T-helper 17 cell (primary cell): ENCODE results near the gene SLAMF1. TPM values are rescaled to one million over a fixed set of nuclear protein-coding genes. Genes with fewer than 3 reads are reported as not detected.
A peak's percentile ranks its signal among the peaks of the same experiment; 100 is the strongest.
"Not testable (repeated sequence)": the region's sequence is repeated elsewhere in the genome, so short reads cannot be mapped to it uniquely, and the experiment has no call there.

Experiments used
- ATAC-seq: fragments of 150-1000 bp; cut with Tn5 transposase; 2 replicates; pipeline ENCODE4 v1.10.0; 2021; ENCODE audit warnings: mild to moderate bottlenecking, moderate library complexity
- DNase-seq, 3 donors: peaks; one replicate each; pipeline versions ENCODE4 v3.0.0 to v3.0.0-alpha.2; 2020 to 2021
- H3K9me3 ChIP-seq: one replicate; pipeline ENCODE4 v1.7.0; 2013; ENCODE audit warnings: low read length, mild to moderate bottlenecking; ENCODE audit not compliant: control insufficient read depth, poor library complexity, severe bottlenecking
- H3K27ac Mint-ChIP-seq: one replicate; pipeline ENCODE4 v1.8.0; 2022; ENCODE audit warnings: mild to moderate bottlenecking, moderate library complexity, mixed read lengths
- H3K27me3 Mint-ChIP-seq: one replicate; pipeline ENCODE4 v1.8.0; 2022; ENCODE audit warnings: mixed read lengths
- H3K36me3 Mint-ChIP-seq: one replicate; pipeline ENCODE4 v1.8.0; 2022; ENCODE audit warnings: low read depth, mixed read lengths
- H3K4me1 Mint-ChIP-seq: one replicate; pipeline ENCODE4 v1.8.0; 2022; ENCODE audit warnings: mild to moderate bottlenecking, mixed read lengths
- H3K4me3 Mint-ChIP-seq: one replicate; pipeline ENCODE4 v1.8.0; 2022; ENCODE audit warnings: mild to moderate bottlenecking, moderate library complexity, mixed read lengths
- total RNA-seq, 4 donors: library from RNA in 2 of 4; stranded (reverse) in 2 of 4; gene quantifications; one replicate each; pipeline ENCODE4 v1.2.3 and lab custom pipeline; 2022 to 2026

SLAMF1 gene
- total RNA-seq, 2 donors from 2014 or later, result 67.8 to 70.6 TPM

- no peak for ATAC-seq
- H3K4me1 Mint-ChIP-seq, result peaks cover 70% of the 10 kb centered on the region
- no peak overlapping the region for H3K4me3 Mint-ChIP-seq
- H3K9me3 ChIP-seq, result no peaks in the 10 kb centered on the region
- H3K36me3 Mint-ChIP-seq, result peaks cover 8% of the 10 kb centered on the region
- H3K27ac Mint-ChIP-seq, result peak overlapping the region; percentile 99
- no peak for DNase-seq
- H3K27me3 Mint-ChIP-seq, result no peaks in the 10 kb centered on the region
Measured at GRCh38 chr1:160631983-160632625, 14.7 kb downstream of the SLAMF1 start.

GRCh38 chr1:160630523-160631451 is 16.1 kb downstream of the SLAMF1 start:
- Mint-ChIP-seq H3K27ac (peak overlapping the region; percentile 99), H3K36me3 (peaks cover 4% of the 10 kb centered on the region)

GRCh38 chr1:160629286-160630210 is 17.3 kb downstream of the SLAMF1 start:
- no peaks in the 10 kb centered on the region for H3K9me3 ChIP-seq
- peak; percentile 82 for ATAC-seq
- peaks cover 73% of the 10 kb centered on the region for H3K4me1 Mint-ChIP-seq
- no peaks in the 10 kb centered on the region for H3K27me3 Mint-ChIP-seq
- H3K27ac Mint-ChIP-seq, result peak overlapping the region; percentile 99
- DNase-seq, result peak; percentile 45 to 70 (median 53)
- peak overlapping the region; percentile 82 for H3K4me3 Mint-ChIP-seq
- peaks cover 7% of the 10 kb centered on the region for H3K36me3 Mint-ChIP-seq

More at GRCh38 chr1:160630523-160631451, 16.1 kb downstream of the SLAMF1 start:
- H3K9me3 ChIP-seq, result no peaks in the 10 kb centered on the region
- Mint-ChIP-seq H3K27me3 (no peaks in the 10 kb centered on the region), H3K4me3 (peak overlapping the region; percentile 82), H3K4me1 (peaks cover 68% of the 10 kb centered on the region)
- ATAC-seq, result no peak
- DNase-seq, result no peak

- peak overlapping the region; percentile 99 for H3K27ac Mint-ChIP-seq
- H3K4me3 Mint-ChIP-seq, result peak overlapping the region; percentile 82
- ATAC-seq, result peak; percentile 33
- H3K36me3 Mint-ChIP-seq, result peaks cover 7% of the 10 kb centered on the region
- H3K9me3 ChIP-seq, result no peaks in the 10 kb centered on the region
- H3K27me3 Mint-ChIP-seq, result no peaks in the 10 kb centered on the region
- H3K4me1 Mint-ChIP-seq, result peaks cover 72% of the 10 kb centered on the region
- no peak for DNase-seq
Measured at GRCh38 chr1:160628799-160629263, 18.0 kb downstream of the SLAMF1 start.

GRCh38 chr1:160627677-160628289 is 19.1 kb downstream of the SLAMF1 start:
- not testable (repeated sequence) for H3K36me3 Mint-ChIP-seq, DNase-seq, ATAC-seq, H3K9me3 ChIP-seq, H3K27me3 Mint-ChIP-seq
- Mint-ChIP-seq H3K4me1 (peaks cover 71% of the 10 kb centered on the region), H3K27ac (peak overlapping the region; percentile 99), H3K4me3 (peak overlapping the region; percentile 15)

- H3K4me1 Mint-ChIP-seq, result peaks cover 78% of the 10 kb centered on the region
- DNase-seq, result no peak
Measured at GRCh38 chr1:160626509-160627342, 20.1 kb downstream of the SLAMF1 start.

GRCh38 chr1:160625725-160626498 is 20.9 kb downstream of the SLAMF1 start:
- Mint-ChIP-seq H3K27me3 (no peaks in the 10 kb centered on the region), H3K4me3 (peak overlapping the region; percentile 71), H3K27ac (peak overlapping the region; percentile 99), H3K4me1 (peaks cover 78% of the 10 kb centered on the region), H3K36me3 (peaks cover 15% of the 10 kb centered on the region)
- ATAC-seq (no peak), DNase-seq (peak in 1 of 3 donors; percentile 38)
- H3K9me3 ChIP-seq, result no peaks in the 10 kb centered on the region

More at GRCh38 chr1:160626509-160627342, 20.1 kb downstream of the SLAMF1 start:
- H3K36me3 Mint-ChIP-seq, result peaks cover 11% of the 10 kb centered on the region
- peak overlapping the region; percentile 71 for H3K4me3 Mint-ChIP-seq
- ATAC-seq, result no peak
- H3K27me3 Mint-ChIP-seq, result no peaks in the 10 kb centered on the region
- peak overlapping the region; percentile 99 for H3K27ac Mint-ChIP-seq
- H3K9me3 ChIP-seq, result no peaks in the 10 kb centered on the region

GRCh38 chr1:160625321-160625720 is 21.5 kb downstream of the SLAMF1 start:
- peak overlapping the region; percentile 99 for H3K27ac Mint-ChIP-seq
- peak overlapping the region; percentile 67 for H3K4me3 Mint-ChIP-seq
- ATAC-seq, result no peak

GRCh38 chr1:160624464-160624863 is 22.4 kb downstream of the SLAMF1 start:
- peak overlapping the region; percentile 79 for H3K4me3 Mint-ChIP-seq
- H3K27me3 Mint-ChIP-seq, result no peaks in the 10 kb centered on the region
- DNase-seq (no peak), ATAC-seq (no peak)
- H3K4me1 Mint-ChIP-seq, result peaks cover 67% of the 10 kb centered on the region
- peaks cover 12% of the 10 kb centered on the region for H3K36me3 Mint-ChIP-seq
- H3K27ac Mint-ChIP-seq, result peak overlapping the region; percentile 99
- H3K9me3 ChIP-seq, result no peaks in the 10 kb centered on the region

More at GRCh38 chr1:160625321-160625720, 21.5 kb downstream of the SLAMF1 start:
- H3K36me3 Mint-ChIP-seq, result peaks cover 12% of the 10 kb centered on the region
- H3K4me1 Mint-ChIP-seq, result peaks cover 73% of the 10 kb centered on the region
- H3K9me3 ChIP-seq, result no peaks in the 10 kb centered on the region
- H3K27me3 Mint-ChIP-seq, result no peaks in the 10 kb centered on the region
- no peak for DNase-seq

GRCh38 chr1:160623862-160624261 is 23.0 kb downstream of the SLAMF1 start:
- no peak for DNase-seq
- no peak for ATAC-seq
- Mint-ChIP-seq H3K36me3 (peaks cover 17% of the 10 kb centered on the region), H3K4me1 (peaks cover 69% of the 10 kb centered on the region), H3K4me3 (peak overlapping the region; percentile 79), H3K27me3 (no peaks in the 10 kb centered on the region), H3K27ac (peak overlapping the region; percentile 99)
- H3K9me3 ChIP-seq, result no peaks in the 10 kb centered on the region

GRCh38 chr1:160623227-160623633 is 23.6 kb downstream of the SLAMF1 start:
- Mint-ChIP-seq H3K27ac (peak overlapping the region; percentile 99), H3K36me3 (peaks cover 19% of the 10 kb centered on the region)

More at GRCh38 chr1:160623227-160623633, 23.6 kb downstream of the SLAMF1 start:
- peak overlapping the region; percentile 79 for H3K4me3 Mint-ChIP-seq
- peak; percentile 82 for ATAC-seq
- peaks cover 68% of the 10 kb centered on the region for H3K4me1 Mint-ChIP-seq
- DNase-seq, result no peak
- no peaks in the 10 kb centered on the region for H3K9me3 ChIP-seq
- no peaks in the 10 kb centered on the region for H3K27me3 Mint-ChIP-seq
